ENCODE data around the gene HMGXB3.
"Not testable (repeated sequence)": the region's sequence is repeated elsewhere in the genome, so short reads cannot be mapped to it uniquely, and the experiment has no call there.

HMGXB3 gene

DNA sequence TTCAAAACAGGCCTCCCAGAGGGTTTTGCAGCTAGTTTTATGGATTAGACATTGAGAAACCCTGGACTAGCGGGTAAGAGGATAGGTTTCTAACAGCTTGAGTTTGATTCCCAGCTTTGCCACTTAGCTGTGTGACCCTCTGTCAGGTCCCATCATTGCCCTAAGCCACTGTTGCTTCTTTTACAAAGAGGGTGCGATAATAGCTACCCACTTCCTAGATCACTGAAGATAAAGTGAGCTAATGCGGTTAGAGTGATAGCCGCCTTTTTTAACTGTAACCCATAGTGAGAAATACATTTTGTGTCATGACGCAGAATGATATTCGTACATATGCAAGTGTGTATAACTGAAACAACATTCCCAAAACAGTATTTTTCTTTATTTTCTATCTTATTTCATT lies 45.5 kb downstream of the HMGXB3 start:
- Histone ChIP-seq H3K27me3 (ENCODE audit: insufficient read depth, poor library complexity, severe bottlenecking) (no peaks in the 10 kb centered on the region), H3K4me3 (replicated peaks; ENCODE audit: insufficient read depth, low read length) (no peak overlapping the region), H3K27ac (replicated peaks) (no peak overlapping the region)
- TF ChIP-seq SPI1 (IDR thresholded peaks at IDR 0.05; ENCODE audit: borderline replicate concordance, low read depth) (no peak), CTCF (IDR thresholded peaks at IDR 0.05; ENCODE audit: insufficient read depth, low read length) (no peak), POLR2AphosphoS5 (IDR thresholded peaks at IDR 0.05; ENCODE audit: low read depth) (no peak), GABPA (IDR thresholded peaks at IDR 0.05; ENCODE audit: low read depth) (no peak)
- TF ChIP-seq, protein P1, sequence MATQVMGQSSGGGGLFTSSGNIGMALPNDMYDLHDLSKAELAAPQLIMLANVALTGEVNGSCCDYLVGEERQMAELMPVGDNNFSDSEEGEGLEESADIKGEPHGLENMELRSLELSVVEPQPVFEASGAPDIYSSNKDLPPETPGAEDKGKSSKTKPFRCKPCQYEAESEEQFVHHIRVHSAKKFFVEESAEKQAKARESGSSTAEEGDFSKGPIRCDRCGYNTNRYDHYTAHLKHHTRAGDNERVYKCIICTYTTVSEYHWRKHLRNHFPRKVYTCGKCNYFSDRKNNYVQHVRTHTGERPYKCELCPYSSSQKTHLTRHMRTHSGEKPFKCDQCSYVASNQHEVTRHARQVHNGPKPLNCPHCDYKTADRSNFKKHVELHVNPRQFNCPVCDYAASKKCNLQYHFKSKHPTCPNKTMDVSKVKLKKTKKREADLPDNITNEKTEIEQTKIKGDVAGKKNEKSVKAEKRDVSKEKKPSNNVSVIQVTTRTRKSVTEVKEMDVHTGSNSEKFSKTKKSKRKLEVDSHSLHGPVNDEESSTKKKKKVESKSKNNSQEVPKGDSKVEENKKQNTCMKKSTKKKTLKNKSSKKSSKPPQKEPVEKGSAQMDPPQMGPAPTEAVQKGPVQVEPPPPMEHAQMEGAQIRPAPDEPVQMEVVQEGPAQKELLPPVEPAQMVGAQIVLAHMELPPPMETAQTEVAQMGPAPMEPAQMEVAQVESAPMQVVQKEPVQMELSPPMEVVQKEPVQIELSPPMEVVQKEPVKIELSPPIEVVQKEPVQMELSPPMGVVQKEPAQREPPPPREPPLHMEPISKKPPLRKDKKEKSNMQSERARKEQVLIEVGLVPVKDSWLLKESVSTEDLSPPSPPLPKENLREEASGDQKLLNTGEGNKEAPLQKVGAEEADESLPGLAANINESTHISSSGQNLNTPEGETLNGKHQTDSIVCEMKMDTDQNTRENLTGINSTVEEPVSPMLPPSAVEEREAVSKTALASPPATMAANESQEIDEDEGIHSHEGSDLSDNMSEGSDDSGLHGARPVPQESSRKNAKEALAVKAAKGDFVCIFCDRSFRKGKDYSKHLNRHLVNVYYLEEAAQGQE (IDR thresholded peaks at IDR 0.05; ENCODE audit: insufficient replicate concordance, low read depth), result no peak
- no peak for DNase-seq (ENCODE audit: low read depth in 1 of 2, low spot score in 1 of 2)

GRCh38 chr5:150050172-150050811 lies 49.8 kb downstream of the HMGXB3 start:
- H3K27ac ChIP-seq (replicated peaks), result 0 out of 2 replicates have a peak overlapping the region, but pooled peaks have one; percentile 7
- not testable (repeated sequence) for H3K4me3 ChIP-seq (replicated peaks; ENCODE audit: insufficient read depth, low read length); H3K27me3 ChIP-seq (ENCODE audit: insufficient read depth, poor library complexity, severe bottlenecking)
- peak; percentile 8; the same call in 1 of the 2 replicates for TF ChIP-seq SPI1 (IDR thresholded peaks at IDR 0.05; ENCODE audit: borderline replicate concordance, low read depth)
- DNase-seq (ENCODE audit: low read depth in 1 of 2, low spot score in 1 of 2), result peak in 1 of 2 experiments; percentile 29

- Histone ChIP-seq H3K27ac (replicated peaks) (no peak overlapping the region; the same call in 1 of the 2 replicates), H3K27me3 (ENCODE audit: insufficient read depth, poor library complexity, severe bottlenecking) (no peaks in the 10 kb centered on the region), H3K4me3 (replicated peaks; ENCODE audit: insufficient read depth, low read length) (no peak overlapping the region)
- DNase-seq (ENCODE audit: low read depth in 1 of 2, low spot score in 1 of 2), result no peak
- TF ChIP-seq POLR2AphosphoS5 (IDR thresholded peaks at IDR 0.05; ENCODE audit: low read depth) (no peak), CTCF (IDR thresholded peaks at IDR 0.05; ENCODE audit: insufficient read depth, low read length) (no peak), GABPA (IDR thresholded peaks at IDR 0.05; ENCODE audit: low read depth) (no peak), SPI1 (IDR thresholded peaks at IDR 0.05; ENCODE audit: borderline replicate concordance, low read depth) (no peak)
- TF ChIP-seq, protein P1 (IDR thresholded peaks at IDR 0.05; ENCODE audit: insufficient replicate concordance, low read depth), result no peak
Observed at GRCh38 chr5:150051657-150052195, 51.2 kb downstream of the HMGXB3 start.

- DNase-seq (ENCODE audit: low read depth in 1 of 2, low spot score in 1 of 2), result no peak
- TF ChIP-seq POLR2AphosphoS5 (IDR thresholded peaks at IDR 0.05; ENCODE audit: low read depth) (no peak; the same call in 1 of the 2 replicates), GABPA (IDR thresholded peaks at IDR 0.05; ENCODE audit: low read depth) (no peak), CTCF (IDR thresholded peaks at IDR 0.05; ENCODE audit: insufficient read depth, low read length) (no peak), SPI1 (IDR thresholded peaks at IDR 0.05; ENCODE audit: borderline replicate concordance, low read depth) (no peak)
- TF ChIP-seq, protein P1 (IDR thresholded peaks at IDR 0.05; ENCODE audit: insufficient replicate concordance, low read depth), result no peak
- H3K27ac ChIP-seq (replicated peaks), result no peak overlapping the region
Observed at GRCh38 chr5:150052226-150052955, 51.9 kb downstream of the HMGXB3 start.

More at GRCh38 chr5:150052226-150052955, 51.9 kb downstream of the HMGXB3 start:
- H3K4me3 ChIP-seq (replicated peaks; ENCODE audit: insufficient read depth, low read length), result no peak overlapping the region
- H3K27me3 ChIP-seq (ENCODE audit: insufficient read depth, poor library complexity, severe bottlenecking), result no peaks in the 10 kb centered on the region

Data from HL-60 (cell line).